H1 (cell line): ENCODE measurements around the gene SUPT4H1. TPM values are rescaled to one million over a fixed set of nuclear protein-coding genes. Genes with fewer than 3 reads are reported as not detected.

ENCODE experiments used
- CTCF ChIA-PET: fragments of 300-600 bp; sonication (Branson Sonifier 250); formaldehyde crosslinking; loops from one replicate; lab custom pipeline; 2021; ENCODE audit not compliant: partially characterized antibody; lab: Charles Lee
- POLR2A ChIA-PET: fragments of 300-600 bp; sonication (Branson Sonifier 250); formaldehyde crosslinking; loops from one replicate; lab custom pipeline; 2021; ENCODE audit warnings: inconsistent platforms; ENCODE audit not compliant: partially characterized antibody; lab: Charles Lee
- DNase-seq, 2 experiments: peaks; one replicate each; pipeline versions ENCODE4 v3.0.0 to v3.0.0-alpha.2; 2010 to 2022; ENCODE audit warnings: low spot score in 2 of 2, low read depth in 1 of 2, mixed read lengths in 1 of 2
- FAIRE-seq: peaks from 2 replicates; lab custom pipeline; 2011; peaks lifted over from hg19 to GRCh38; lab: Jason Lieb, UNC
- H2AFZ ChIP-seq: 2 replicates; pipeline ENCODE4 v1.8.1; 2012; ENCODE audit warnings: low read length, inconsistent platforms
- H2AK5ac ChIP-seq: 2 replicates; pipeline ENCODE4 v1.6.1; 2013; ENCODE audit warnings: low read depth, low read length
- H2BK120ac ChIP-seq: replicated peaks from 2 replicates; pipeline ENCODE3; 2013; ENCODE audit warnings: low read depth, low read length, inconsistent platforms
- H2BK12ac ChIP-seq: 2 replicates; pipeline ENCODE4 v1.6.1; 2013; ENCODE audit warnings: low read depth, low read length
- H2BK15ac ChIP-seq: 2 replicates; pipeline ENCODE4 v1.6.1; 2013; ENCODE audit warnings: low read length
- H2BK20ac ChIP-seq: 2 replicates; pipeline ENCODE4 v1.6.1; 2013; ENCODE audit warnings: low read length
- H2BK5ac ChIP-seq: 2 replicates; pipeline ENCODE4 v1.6.1; 2013; ENCODE audit warnings: low read depth, low read length
- H3K14ac ChIP-seq: 2 replicates; pipeline ENCODE4 v1.6.1; 2013; ENCODE audit warnings: inconsistent platforms; ENCODE audit not compliant: insufficient read length
- H3K18ac ChIP-seq: 2 replicates; pipeline ENCODE4 v1.6.1; 2013; ENCODE audit warnings: low read length; ENCODE audit errors: extremely low read depth
- H3K23ac ChIP-seq: 2 replicates; pipeline ENCODE4 v1.6.1; 2013; ENCODE audit warnings: inconsistent platforms; ENCODE audit not compliant: insufficient read length
- H3K23me2 ChIP-seq: 2 replicates; pipeline ENCODE4 v1.6.1; 2013; ENCODE audit warnings: low read depth, low read length
- H3K27ac ChIP-seq: 2 replicates; pipeline ENCODE4 v1.6.1; 2011; ENCODE audit warnings: low read depth, low read length, inconsistent platforms
- H3K27me3 ChIP-seq, 4 experiments: replicated peaks in 1 of 4; 1 replicate in 1 of 4; 2 replicates in 3 of 4; pipeline versions ENCODE4 v1.6.1 to v1.8.1; 2011 to 2013; ENCODE audit warnings: low read length in 3 of 4, mild to moderate bottlenecking in 3 of 4, inconsistent platforms in 2 of 4, mixed read lengths in 2 of 4, moderate library complexity in 1 of 4; ENCODE audit not compliant: control insufficient read depth in 3 of 4, insufficient read depth in 3 of 4; ENCODE audit errors: extremely low read depth in 1 of 4
- H3K36me3 ChIP-seq, 4 experiments: 2 replicates each; pipeline versions ENCODE4 v1.6.1 to v1.8.1; 2011 to 2013; ENCODE audit warnings: mild to moderate bottlenecking in 4 of 4, low read length in 3 of 4, moderate library complexity in 2 of 4, control low read depth in 1 of 4, inconsistent platforms in 1 of 4; ENCODE audit not compliant: insufficient read depth in 4 of 4, control insufficient read depth in 2 of 4
- H3K4ac ChIP-seq: replicated peaks from 2 replicates; pipeline ENCODE3; 2013; ENCODE audit warnings: low read length, low read depth, mixed read lengths, inconsistent platforms; ENCODE audit not compliant: insufficient read length
- H3K4me1 ChIP-seq, 4 experiments: replicated peaks in 1 of 4; 1 replicate in 1 of 4; 2 replicates in 3 of 4; pipeline versions ENCODE4 v1.6.1 to v1.8.1; 2011 to 2013; ENCODE audit warnings: low read length in 3 of 4, inconsistent platforms in 2 of 4, mixed read lengths in 1 of 4; ENCODE audit not compliant: insufficient read depth in 4 of 4, control insufficient read depth in 3 of 4
- H3K4me2 ChIP-seq, 2 experiments: 2 replicates each; pipeline versions ENCODE4 v1.6.1 to v1.8.1; 2011 to 2013; ENCODE audit warnings: low read depth in 2 of 2, low read length in 2 of 2, control low read depth in 1 of 2, inconsistent platforms in 1 of 2, mild to moderate bottlenecking in 1 of 2; ENCODE audit not compliant: insufficient read depth in 1 of 2
- H3K4me3 ChIP-seq, 4 experiments: fragments of 200-600, 300-600 bp in 1 of 4; sonication (generic), shearing (Covaris generic), sonication (Bioruptor Twin) in 1 of 4; 2 replicates each; pipeline versions ENCODE4 v1.5.1 to v1.8.1; 2011 to 2016; ENCODE audit warnings: low read length in 4 of 4, low read depth in 3 of 4, control low read depth in 2 of 4, inconsistent platforms in 2 of 4, mild to moderate bottlenecking in 2 of 4, mixed read lengths in 1 of 4, moderate library complexity in 1 of 4; ENCODE audit not compliant: insufficient read depth in 2 of 4; ENCODE audit errors: extremely low read depth in 1 of 4
- H3K56ac ChIP-seq: replicated peaks from 2 replicates; pipeline ENCODE3; 2013; ENCODE audit warnings: low read depth, mild to moderate bottlenecking, mixed read lengths, low read length, inconsistent platforms; ENCODE audit not compliant: insufficient read length
- H3K79me1 ChIP-seq: 2 replicates; pipeline ENCODE4 v1.6.1; 2013; ENCODE audit warnings: low read depth, low read length, control low read depth
- H3K79me2 ChIP-seq, 2 experiments: 2 replicates each; pipeline versions ENCODE4 v1.6.1 to v1.8.1; 2012 to 2013; ENCODE audit warnings: low read length in 2 of 2, mild to moderate bottlenecking in 2 of 2, inconsistent platforms in 1 of 2; ENCODE audit not compliant: insufficient read depth in 2 of 2, control insufficient read depth in 1 of 2
- H3K9ac ChIP-seq, 4 experiments: replicated peaks in 1 of 4; 1 replicate in 1 of 4; 2 replicates in 3 of 4; pipeline versions ENCODE4 v1.6.1 to v1.8.1; 2011 to 2013; ENCODE audit warnings: low read depth in 3 of 4, low read length in 3 of 4, control low read depth in 2 of 4, mild to moderate bottlenecking in 2 of 4, moderate library complexity in 2 of 4, inconsistent platforms in 1 of 4; ENCODE audit errors: extremely low read depth in 1 of 4
- H3K9me3 ChIP-seq, 2 experiments: 2 replicates each; pipeline versions ENCODE4 v1.6.1 to v1.8.1; 2012 to 2013; ENCODE audit warnings: mild to moderate bottlenecking in 2 of 2, moderate library complexity in 2 of 2, control low read depth in 1 of 2, inconsistent platforms in 1 of 2, low read depth in 1 of 2, low read length in 1 of 2, mixed read lengths in 1 of 2; ENCODE audit not compliant: insufficient read depth in 2 of 2
- H4K20me1 ChIP-seq, 2 experiments: replicated peaks in 1 of 2; 2 replicates each; pipeline versions ENCODE3 to v1.8.1; 2011 to 2013; ENCODE audit warnings: inconsistent platforms in 2 of 2, low read length in 2 of 2, mild to moderate bottlenecking in 1 of 2; ENCODE audit not compliant: insufficient read depth in 2 of 2, control insufficient read depth in 1 of 2
- H4K5ac ChIP-seq: 2 replicates; pipeline ENCODE4 v1.6.1; 2013; ENCODE audit warnings: low read length, low read depth, mixed read lengths, inconsistent platforms; ENCODE audit not compliant: insufficient read length
- H4K8ac ChIP-seq: 2 replicates; pipeline ENCODE4 v1.8.0; 2013; ENCODE audit warnings: mild to moderate bottlenecking, moderate library complexity, low read length, inconsistent platforms; ENCODE audit not compliant: insufficient read depth; ENCODE audit errors: extremely low read depth
- H4K91ac ChIP-seq: replicated peaks from 2 replicates; pipeline ENCODE3; 2013; ENCODE audit warnings: low read length, mixed read lengths, inconsistent platforms; ENCODE audit not compliant: insufficient read length
- CBX8 ChIP-seq: fragments of 300-800, 300-1000 bp; sonication (generic); IDR thresholded peaks from 2 replicates; pipeline ENCODE4 v1.7.1; 2016; ENCODE audit warnings: low read depth, low read length, borderline replicate concordance
- CREB1 ChIP-seq: IDR thresholded peaks from 2 replicates; pipeline ENCODE4 v1.6.1; 2012; ENCODE audit warnings: inconsistent platforms
- CTBP2 ChIP-seq: IDR thresholded peaks from 2 replicates; pipeline ENCODE4 v1.7.0; 2011; ENCODE audit warnings: borderline replicate concordance, mild to moderate bottlenecking, moderate library complexity, mixed read lengths, low read length; ENCODE audit not compliant: insufficient read depth, insufficient read length
- EZH2 ChIP-seq: fragments of 200-600 bp; sonication (generic); IDR thresholded peaks from 2 replicates; pipeline ENCODE4 v1.7.1; 2012; ENCODE audit warnings: low read depth, mild to moderate bottlenecking, moderate library complexity, low read length, inconsistent platforms; ENCODE audit not compliant: severe bottlenecking
- JUN ChIP-seq: IDR thresholded peaks from 2 replicates; pipeline ENCODE4 v1.6.1; 2011; ENCODE audit warnings: low read depth, mild to moderate bottlenecking, improper control_type of control experiment, low read length
- KDM4A ChIP-seq: IDR thresholded peaks from one replicate; pipeline ENCODE4 v1.7.1; 2012; ENCODE audit warnings: low read depth, mild to moderate bottlenecking, moderate library complexity, low read length, inconsistent platforms; ENCODE audit not compliant: severe bottlenecking
- KDM5A ChIP-seq: fragments of 200-600 bp; IDR thresholded peaks from 2 replicates; pipeline ENCODE4 v1.7.1; 2012; ENCODE audit warnings: mild to moderate bottlenecking, low read length, inconsistent platforms, mixed read lengths
- NANOG ChIP-seq: IDR thresholded peaks from 2 replicates; pipeline ENCODE4 v1.6.1; 2011; ENCODE audit warnings: low read length, low read depth, mild to moderate bottlenecking, inconsistent platforms; ENCODE audit not compliant: insufficient read depth, poor library complexity, severe bottlenecking
- PHF8 ChIP-seq: fragments of 200-600 bp; sonication (generic); conservative IDR thresholded peaks from 2 replicates; pipeline ENCODE4 v1.7.1; 2012; ENCODE audit warnings: low read depth, mild to moderate bottlenecking, inconsistent platforms, low read length, moderate library complexity
- POLR2AphosphoS5 ChIP-seq: IDR thresholded peaks from 2 replicates; pipeline ENCODE4 v1.6.1; 2011; ENCODE audit warnings: low read depth, low read length
- POU5F1 ChIP-seq: IDR thresholded peaks from 2 replicates; pipeline ENCODE4 v1.6.1; 2011; ENCODE audit warnings: low read depth, mild to moderate bottlenecking, low read length, moderate library complexity
- SP4 ChIP-seq: IDR thresholded peaks from 2 replicates; pipeline ENCODE4 v1.6.1; 2012; ENCODE audit warnings: low read length, inconsistent platforms
- TAF1 ChIP-seq: IDR thresholded peaks from 2 replicates; pipeline ENCODE4 v1.6.1; 2011; ENCODE audit warnings: mild to moderate bottlenecking, low read depth, low read length
- WGBS, 2 experiments: shearing (Covaris generic) in 1 of 2; methylation state at CpG; one replicate each; pipeline versions ENCODE4 v1.1.6 to v1.1.7; 2013 to 2015; ENCODE audit warnings: low lambda C conversion rate in 2 of 2, mixed read lengths in 2 of 2, inconsistent platforms in 1 of 2, low coverage in 1 of 2, missing lambda C conversion rate in 1 of 2; ENCODE audit not compliant: insufficient replicate concordance in 2 of 2, insufficient coverage in 1 of 2, insufficient read length in 1 of 2; ENCODE audit errors: extremely low coverage in 1 of 2, missing lambda C conversion rate in 1 of 2; 5-methylcytosine and 5-hydroxymethylcytosine counted together
- polyA plus RNA-seq, 7 experiments: library from polyadenylated mRNA; depleted of rRNA in 3 of 7; stranded (reverse) in 5 of 7; unstranded in 2 of 7; fragments of >200 nt in 5 of 7; fragments of 200-250 nt in 2 of 7; gene quantifications; 1 replicate in 5 of 7; 2 replicates in 1 of 7; 4 replicates in 1 of 7; pipeline versions ENCODE4 v1.2.1 to v1.2.3, GENCODE V29; 2011 to 2013; ENCODE audit warnings: missing spikeins in 2 of 7, mixed read lengths in 2 of 7
- total RNA-seq: library from RNA; stranded (reverse); fragmentation: NEBNext Ultra II Directional; extraction: Animal tissue kit (Norgen Biotek cat#: 25700); gene quantifications from 2 replicates; pipeline ENCODE4 v1.2.1, GENCODE V29; 2021

The SUPT4H1 gene
- total and polyA plus RNA-seq, 2 of the 8 experiments (the other 6 are each of a cell fraction or from before 2014, with no cell fraction given) = 112 to 143 TPM

DNA sequence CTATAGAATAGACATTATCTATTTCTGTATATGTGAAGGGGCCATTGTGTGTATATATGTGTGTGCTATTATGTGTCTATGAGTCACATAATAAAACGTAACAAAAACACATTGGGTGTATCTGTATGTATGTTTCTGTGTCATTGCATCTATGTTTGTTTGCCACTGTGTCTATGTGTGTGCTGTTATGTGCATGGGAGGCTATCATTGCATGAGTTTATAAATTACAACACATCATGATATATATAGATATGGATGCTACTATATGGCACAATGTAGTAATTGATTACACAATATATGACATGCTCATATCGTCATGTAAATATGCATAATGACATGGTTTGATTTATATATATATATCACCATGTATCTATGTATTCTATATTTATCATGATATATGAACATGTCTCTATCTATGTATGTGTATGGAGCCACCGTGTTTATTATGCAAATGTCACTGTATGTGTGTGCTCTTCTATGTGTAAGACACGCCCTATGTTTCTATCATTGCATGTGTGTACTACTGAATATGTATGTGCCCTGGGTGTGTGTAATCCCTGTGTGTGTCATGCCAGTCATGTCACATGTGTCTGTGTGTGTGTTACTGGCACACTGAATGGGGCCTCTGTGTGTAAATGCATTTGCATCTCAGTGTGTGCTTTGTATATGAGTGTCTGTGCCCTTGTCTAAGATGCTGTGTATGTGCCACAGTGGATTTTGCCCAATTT lies 22.0 kb downstream of the SUPT4H1 start:
- Histone ChIP-seq H2AFZ (no peak overlapping the region), H4K91ac (no peak overlapping the region), H3K4me1 (peaks cover 0 to 32% (median 23%) of the 10 kb centered on the region in 4 experiments; a peak in 6 of 7 replicates), H3K18ac (no peak overlapping the region), H2BK5ac (no peak overlapping the region), H3K79me1 (no peaks in the 10 kb centered on the region), H3K56ac (no peak overlapping the region), H3K79me2 (no peaks in the 10 kb centered on the region), H2BK12ac (peak overlapping the region; percentile 30; the same call in 1 of the 2 replicates), H3K23ac (no peak overlapping the region), H2BK15ac (no peak overlapping the region), H3K27me3 (peaks cover 0 to 2% (median under 1%) of the 10 kb centered on the region in 4 experiments; a peak in 3 of 7 replicates), H3K4ac (no peak overlapping the region), H3K23me2 (peaks cover 1% of the 10 kb centered on the region), H3K14ac (no peak overlapping the region), H3K9ac (no peak overlapping the region), H3K4me3 (no peak overlapping the region), H3K27ac (no peak overlapping the region), H4K5ac (no peak overlapping the region), H3K4me2 (no peak overlapping the region), H4K8ac (no peak overlapping the region), H3K9me3 (no peaks in the 10 kb centered on the region), H2BK120ac (no peak overlapping the region), H2BK20ac (no peak overlapping the region), H2AK5ac (peak overlapping the region; percentile 61; the same call in 1 of the 2 replicates), H4K20me1 (peaks cover 0 to 2% of the 10 kb centered on the region in 2 experiments), H3K36me3 (no peaks in the 10 kb centered on the region)
- ChIA-PET CTCF (interaction anchor here (1.0 to 18.5 kb wide), 2 partner anchors 12 to 23 kb away, joined by 3 to 384 read pairs; partner anchors contain the start of gene TSPOAP1), POLR2A (interaction anchor here (0.8 to 1.8 kb wide), 3 partner anchors 9 to 13 kb away, joined by 3 to 7 read pairs (median 3); no protein-coding TSS in a partner anchor)
- FAIRE-seq (no peak), DNase-seq (no peak)
- 84% methylated on average over 4 of the region's 4 CpGs; no CpG with 5 or more reads in 1 of the 2 experiments for WGBS, 2 experiments
- TF ChIP-seq CBX8 (no peak), CREB1 (no peak), TAF1 (no peak), POLR2AphosphoS5 (no peak), NANOG (no peak), CTBP2 (no peak), EZH2 (no peak), SP4 (no peak), JUN (no peak), PHF8 (no peak), KDM5A (no peak), KDM4A (no peak), POU5F1 (no peak)
